Duodenal mucosa (tissue), 2 donors: ENCODE data around the gene FAM13C.

Source experiments
- H3K27ac ChIP-seq: one replicate; pipeline ENCODE4 v1.7.0; 2013; ENCODE audit warnings: low read depth, low read length
- H3K27me3 ChIP-seq, 2 donors: one replicate each; pipeline ENCODE4 v1.7.0; 2013; ENCODE audit warnings: low read length in 2 of 2, control low read depth in 1 of 2; ENCODE audit not compliant: insufficient read depth in 2 of 2, control insufficient read depth in 1 of 2
- H3K36me3 ChIP-seq, 2 donors: one replicate each; pipeline ENCODE4 v1.7.0; 2013; ENCODE audit warnings: low read length in 2 of 2, control low read depth in 1 of 2; ENCODE audit not compliant: insufficient read depth in 2 of 2, control insufficient read depth in 1 of 2
- H3K4me1 ChIP-seq, 2 donors: one replicate each; pipeline ENCODE4 v1.7.0; 2013; ENCODE audit warnings: low read length in 2 of 2, control low read depth in 1 of 2; ENCODE audit not compliant: insufficient read depth in 2 of 2, control insufficient read depth in 1 of 2
- H3K4me3 ChIP-seq, 2 donors: one replicate each; pipeline ENCODE4 v1.7.0; 2013; ENCODE audit warnings: low read length in 2 of 2, low read depth in 1 of 2
- H3K9ac ChIP-seq, 2 donors: one replicate each; pipeline ENCODE4 v1.7.0; 2013; ENCODE audit warnings: low read length in 2 of 2, low read depth in 1 of 2
- H3K9me3 ChIP-seq, 2 donors: one replicate each; pipeline ENCODE4 v1.7.0; 2013; ENCODE audit warnings: low read length in 2 of 2, control low read depth in 1 of 2; ENCODE audit not compliant: control insufficient read depth in 1 of 2

The FAM13C gene

DNA sequence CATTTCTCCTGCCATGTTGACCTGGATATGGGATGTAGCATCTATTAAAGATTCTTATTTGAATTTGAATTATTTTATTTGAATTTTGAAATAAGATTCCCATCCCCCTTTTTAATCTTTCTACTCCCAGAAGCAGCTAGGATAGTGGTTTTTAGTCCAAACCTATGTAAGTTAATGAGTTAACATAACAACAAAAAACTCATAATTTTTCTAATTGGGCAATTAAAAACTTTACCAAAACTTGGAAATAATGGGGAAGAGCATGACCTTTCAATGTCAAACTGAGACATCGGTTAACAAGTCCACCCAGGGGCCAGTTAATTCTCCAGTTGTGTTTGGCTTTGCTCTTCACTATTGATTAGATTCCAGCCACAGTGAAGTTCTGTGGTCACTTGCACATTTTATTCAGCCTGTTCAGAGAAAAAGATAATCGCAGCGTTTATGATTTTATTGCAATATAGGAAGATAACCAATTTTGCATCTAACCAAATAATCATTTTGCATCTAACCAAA is 1.2 kb upstream of the FAM13C start:
- Histone ChIP-seq H3K27ac (no peak overlapping the region), H3K4me1 (peaks cover 0 to 4% of the 10 kb centered on the region in 2 donors), H3K9me3 (no peaks in the 10 kb centered on the region), H3K27me3 (no peaks in the 10 kb centered on the region), H3K4me3 (no peak overlapping the region), H3K9ac (no peak overlapping the region), H3K36me3 (no peaks in the 10 kb centered on the region)

DNA sequence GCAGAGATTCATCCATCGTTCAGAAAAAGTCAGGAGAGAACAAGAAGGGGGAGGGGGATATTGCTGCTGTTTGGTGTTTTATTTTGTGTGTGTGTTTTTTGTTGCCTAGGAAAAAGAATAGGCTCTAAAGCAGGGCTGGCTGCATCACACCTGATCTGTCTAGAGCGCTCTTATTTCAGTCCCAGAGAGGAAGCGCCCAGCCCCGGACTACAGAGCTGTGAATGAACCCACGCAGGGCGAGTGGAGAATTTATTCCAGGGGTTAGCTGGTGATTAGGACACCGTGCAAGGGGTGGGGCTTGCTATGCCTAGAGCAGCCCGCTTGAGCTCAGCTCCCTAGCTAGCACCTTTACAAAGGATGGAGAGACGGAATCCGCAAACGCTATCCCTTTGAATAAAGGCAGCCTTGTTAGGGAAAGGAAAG is 621 bp upstream of the FAM13C start:
- Histone ChIP-seq H3K4me3 (peak overlapping the region; percentile 60 to 71), H3K9me3 (no peaks in the 10 kb centered on the region), H3K27ac (no peak overlapping the region), H3K9ac (no peak overlapping the region), H3K27me3 (no peaks in the 10 kb centered on the region), H3K4me1 (peaks cover 0 to 4% of the 10 kb centered on the region in 2 donors), H3K36me3 (no peaks in the 10 kb centered on the region)

DNA sequence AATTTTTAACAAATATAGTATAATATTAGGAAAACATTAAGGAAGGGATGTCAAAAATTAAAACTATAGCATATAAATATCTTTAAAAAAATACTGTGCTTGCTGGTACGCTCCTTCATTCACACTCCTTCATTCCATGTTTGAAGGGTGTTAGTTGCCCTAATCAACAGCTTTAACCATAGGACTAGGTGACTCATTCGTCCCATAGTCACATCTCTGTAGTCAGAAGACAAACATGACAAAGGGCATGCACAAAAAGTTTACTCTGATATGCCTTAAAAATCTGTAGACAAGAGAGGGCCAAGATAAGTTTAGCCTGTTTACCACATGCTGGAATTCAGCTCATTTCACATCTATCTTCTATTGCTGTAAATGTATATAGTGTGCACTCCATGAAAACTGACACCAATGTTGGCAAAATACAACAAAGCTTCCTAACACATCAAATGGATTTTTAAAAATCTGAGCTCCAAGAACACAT is 646 bp downstream of the FAM13C start:
- Histone ChIP-seq H3K36me3 (no peaks in the 10 kb centered on the region), H3K4me1 (peaks cover 0 to 4% of the 10 kb centered on the region in 2 donors), H3K9me3 (no peaks in the 10 kb centered on the region), H3K27ac (no peak overlapping the region), H3K27me3 (no peaks in the 10 kb centered on the region), H3K4me3 (peak overlapping the region; percentile 60 to 71), H3K9ac (peak overlapping the region in 1 of 2 donors; percentile 11)

DNA sequence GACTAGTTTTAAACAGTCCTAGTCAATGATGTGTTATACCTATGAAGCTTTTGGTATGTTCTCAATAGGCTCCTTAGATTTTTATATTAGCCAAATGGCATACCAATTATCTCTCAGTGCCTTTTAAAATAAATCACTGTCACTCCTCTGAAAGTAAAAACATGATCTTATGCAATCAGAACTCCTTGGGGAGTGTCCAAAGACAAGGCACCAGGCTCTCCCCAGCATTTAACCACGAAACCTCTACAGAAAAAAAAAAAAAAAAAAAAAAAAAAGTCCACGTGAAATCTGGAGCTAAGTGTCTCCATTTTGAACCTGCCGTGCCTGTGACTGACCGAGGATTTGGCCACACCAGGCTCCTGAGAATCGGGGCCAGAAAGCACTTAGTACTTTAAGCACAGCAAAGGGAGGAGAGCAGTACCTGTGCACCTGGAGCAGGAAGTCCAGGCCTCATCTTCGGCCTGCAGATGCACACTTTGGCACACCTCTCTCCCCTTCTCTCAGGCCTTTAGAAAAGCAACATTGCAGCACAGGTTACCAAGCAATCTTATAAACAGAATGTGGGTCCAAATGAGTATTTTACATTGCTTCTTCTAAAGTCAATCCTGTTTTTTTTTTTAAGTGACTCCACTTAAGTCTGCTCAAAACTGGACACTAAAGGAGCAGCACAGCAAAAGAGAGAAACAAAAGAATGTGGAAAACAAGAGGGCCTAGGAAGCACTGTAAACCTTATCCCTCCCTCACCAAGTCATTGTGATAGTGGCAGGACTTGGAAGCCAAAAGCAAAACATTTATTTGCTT is 1.5 kb downstream of the FAM13C start:
- H3K4me3 ChIP-seq: no peak overlapping the region
- H3K27me3 ChIP-seq: peaks cover 0 to 2% of the 10 kb centered on the region in 2 donors
- H3K27ac ChIP-seq: no peak overlapping the region
- H3K36me3 ChIP-seq: no peaks in the 10 kb centered on the region
- peaks cover 0 to 4% of the 10 kb centered on the region in 2 donors for H3K4me1 ChIP-seq
- H3K9me3 ChIP-seq: no peaks in the 10 kb centered on the region
- H3K9ac ChIP-seq: peak overlapping the region in 1 of 2 donors; percentile 5

DNA sequence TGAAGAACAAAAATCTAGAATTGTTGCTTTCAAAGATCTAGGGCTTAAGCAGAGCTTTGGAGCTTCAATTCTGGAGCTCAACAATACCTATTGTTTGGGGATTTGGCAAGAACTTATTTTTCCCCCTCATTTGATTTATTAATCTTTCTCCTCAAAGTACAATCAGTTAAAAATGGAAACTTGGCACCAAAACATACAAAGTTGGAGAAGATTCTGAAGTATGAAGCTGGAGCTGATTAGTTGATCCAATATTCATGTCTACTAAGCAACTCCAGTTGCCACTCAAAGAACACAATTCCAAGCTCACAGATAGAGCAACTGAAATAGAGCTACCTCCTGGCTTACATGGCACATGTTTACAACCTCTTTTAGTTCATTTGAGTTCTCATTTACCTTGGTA is 3.8 kb downstream of the FAM13C start:
- Histone ChIP-seq H3K27ac (no peak overlapping the region), H3K9ac (no peak overlapping the region), H3K36me3 (no peaks in the 10 kb centered on the region), H3K4me3 (no peak overlapping the region), H3K4me1 (peaks cover 0 to 4% of the 10 kb centered on the region in 2 donors), H3K27me3 (peaks cover 0 to 4% of the 10 kb centered on the region in 2 donors), H3K9me3 (no peaks in the 10 kb centered on the region)

- H3K27ac ChIP-seq: no peak overlapping the region
- H3K9ac ChIP-seq: no peak overlapping the region
- H3K36me3 ChIP-seq: no peaks in the 10 kb centered on the region
Observed at GRCh38 chr10:59354434-59354833, 7.9 kb downstream of the FAM13C start.

DNA sequence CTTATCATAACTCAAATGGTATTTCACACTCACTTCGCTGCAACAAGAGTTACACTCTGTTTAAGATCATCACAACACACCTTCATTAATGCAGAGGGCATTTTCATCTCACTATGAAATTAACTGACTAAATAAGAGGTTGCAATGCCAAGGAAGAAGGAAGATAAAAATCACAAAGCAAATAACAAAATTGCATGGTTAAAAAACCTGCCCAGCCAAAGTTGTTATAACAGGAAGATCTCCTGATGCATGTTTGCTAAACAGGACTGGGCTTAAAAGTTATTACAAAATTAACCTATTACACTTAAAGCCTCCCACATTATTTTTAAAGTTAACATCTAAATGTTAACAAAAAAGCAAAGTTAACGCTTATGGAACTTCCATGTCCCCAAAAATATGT is 11.8 kb downstream of the FAM13C start:
- Histone ChIP-seq H3K9me3 (no peaks in the 10 kb centered on the region), H3K4me1 (no peaks in the 10 kb centered on the region), H3K4me3 (no peak overlapping the region), H3K36me3 (no peaks in the 10 kb centered on the region), H3K9ac (no peak overlapping the region), H3K27ac (no peak overlapping the region), H3K27me3 (no peaks in the 10 kb centered on the region)

More at GRCh38 chr10:59354434-59354833, 7.9 kb downstream of the FAM13C start:
- Histone ChIP-seq H3K4me3 (no peak overlapping the region), H3K27me3 (peaks cover 0 to 4% of the 10 kb centered on the region in 2 donors), H3K9me3 (no peaks in the 10 kb centered on the region), H3K4me1 (no peaks in the 10 kb centered on the region)

GRCh38 chr10:59346321-59346720 is 16.0 kb downstream of the FAM13C start:
- H3K4me1 ChIP-seq: no peaks in the 10 kb centered on the region
- no peaks in the 10 kb centered on the region for H3K27me3 ChIP-seq
- H3K9me3 ChIP-seq: no peaks in the 10 kb centered on the region
- no peak overlapping the region for H3K4me3 ChIP-seq
- no peak overlapping the region for H3K9ac ChIP-seq
- H3K36me3 ChIP-seq: no peaks in the 10 kb centered on the region
- no peak overlapping the region for H3K27ac ChIP-seq

GRCh38 chr10:59342723-59343122 is 19.6 kb downstream of the FAM13C start:
- Histone ChIP-seq H3K36me3 (no peaks in the 10 kb centered on the region), H3K27me3 (no peaks in the 10 kb centered on the region), H3K9ac (no peak overlapping the region), H3K4me3 (no peak overlapping the region), H3K27ac (no peak overlapping the region), H3K4me1 (no peaks in the 10 kb centered on the region), H3K9me3 (no peaks in the 10 kb centered on the region)

GRCh38 chr10:59342000-59342399 is 20.3 kb downstream of the FAM13C start:
- no peak overlapping the region for H3K27ac ChIP-seq
- no peaks in the 10 kb centered on the region for H3K27me3 ChIP-seq
- no peak overlapping the region for H3K9ac ChIP-seq
- no peak overlapping the region for H3K4me3 ChIP-seq
- no peaks in the 10 kb centered on the region for H3K4me1 ChIP-seq
- H3K9me3 ChIP-seq: no peaks in the 10 kb centered on the region
- H3K36me3 ChIP-seq: no peaks in the 10 kb centered on the region
